Measurements from ENCODE around the gene IGFN1.

GRCh38 chr1:201176940-201177339 is 13.7 kb upstream of the IGFN1 start:
- TF ChIP-seq MAX (IDR thresholded peaks at IDR 0.05; ENCODE audit: insufficient read depth, insufficient read length) (no peak), CTCF (IDR thresholded peaks at IDR 0.05; ENCODE audit: extremely low read depth in 1 of 2, insufficient read depth in 1 of 2, low read depth in 1 of 2, low read length in 2 of 2) (no peak), POLR2AphosphoS5 (IDR thresholded peaks at IDR 0.05; ENCODE audit: insufficient read depth, low read depth, low read length) (no peak)

Data from endothelial cell of umbilical vein (primary cell).